Measurements from ENCODE around the gene CPTP.

GRCh38 chr1:1303736-1304135, 20.9 kb upstream of the CPTP start:
- TF ChIP-seq CTCF (IDR thresholded peaks at IDR 0.05) (no peak), TCF7L2 (IDR thresholded peaks at IDR 0.05; ENCODE audit: low read depth, low read length) (no peak)
